ENCODE data around the gene PRLR. TPM values are rescaled to one million over a fixed set of nuclear protein-coding genes. Genes with fewer than 3 reads are reported as not detected.

The PRLR gene
- total RNA-seq, 2 experiments from 2014 or later, result 0.03 TPM; not detected in 1

DNA sequence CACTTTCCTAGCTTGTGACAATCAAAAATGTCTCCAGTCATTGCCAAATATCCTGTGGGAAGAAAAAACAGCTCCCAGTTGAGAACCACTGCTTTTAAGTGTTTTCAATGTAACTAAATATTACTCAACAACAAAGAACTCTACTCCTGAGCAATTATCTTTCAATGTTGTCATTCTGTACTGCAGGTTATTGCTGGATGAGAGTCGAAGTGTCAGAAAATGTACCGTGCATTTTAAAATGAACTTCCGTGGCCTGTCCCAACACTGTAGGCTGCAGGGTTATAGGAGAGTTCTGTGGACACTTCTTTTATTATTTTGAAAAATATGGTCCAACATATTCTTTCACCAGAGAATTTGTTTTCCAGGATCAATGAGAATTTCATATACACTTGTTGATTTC, 147.8 kb downstream of the PRLR start:
- H3K4me3 ChIP-seq (ENCODE audit: low read length), result no peak overlapping the region

DNA sequence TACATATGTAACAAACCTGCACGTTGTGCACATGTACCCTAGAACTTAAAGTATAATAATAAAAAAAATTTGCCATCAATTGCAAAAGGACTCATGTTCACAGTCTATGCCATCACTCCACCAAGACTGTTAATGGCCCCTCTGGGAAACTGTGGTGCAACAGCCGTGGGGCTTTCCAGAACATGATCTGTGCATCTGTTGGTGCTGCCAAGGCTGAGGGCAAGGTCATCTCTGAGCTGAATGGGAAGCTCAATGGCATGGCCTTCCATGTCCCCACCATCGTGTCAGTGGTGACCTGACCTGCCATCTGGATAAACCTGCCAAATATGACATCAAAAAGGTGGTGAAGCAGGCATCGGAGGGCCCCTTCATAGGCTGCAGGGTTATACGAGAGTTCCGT, 149.2 kb downstream of the PRLR start:
- Histone ChIP-seq H3K4me3 (ENCODE audit: low read length) (no peak overlapping the region), H3K4me1 (ENCODE audit: insufficient read depth, low read length) (no peaks in the 10 kb centered on the region), H3K36me3 (ENCODE audit: insufficient read depth, low read length) (no peaks in the 10 kb centered on the region), H3K27me3 (ENCODE audit: control insufficient read depth in 1 of 2, insufficient read depth in 2 of 2, low read length in 2 of 2) (no peaks in the 10 kb centered on the region), H3K27ac (ENCODE audit: low read depth in 1 of 2, low read length in 2 of 2) (no peak overlapping the region), H3K9me3 (ENCODE audit: control insufficient read depth in 1 of 2, insufficient read depth in 1 of 2, low read length in 2 of 2) (no peaks in the 10 kb centered on the region)
- DNase-seq, result no peak
- Mint-ChIP-seq H3K4me3 (no peak overlapping the region), H3K9me3 (peaks cover 3% of the 10 kb centered on the region), H3K27me3 (peaks cover 13% of the 10 kb centered on the region), H3K36me3 (ENCODE audit: low read depth) (no peaks in the 10 kb centered on the region), H3K27ac (no peak overlapping the region), H3K4me1 (ENCODE audit: low read depth) (no peaks in the 10 kb centered on the region)
- no peak for ATAC-seq (ENCODE audit: poor library complexity)
- ChIA-PET CTCF (no interaction called here), POLR2A (no interaction called here)
- TF ChIP-seq, protein P1, sequence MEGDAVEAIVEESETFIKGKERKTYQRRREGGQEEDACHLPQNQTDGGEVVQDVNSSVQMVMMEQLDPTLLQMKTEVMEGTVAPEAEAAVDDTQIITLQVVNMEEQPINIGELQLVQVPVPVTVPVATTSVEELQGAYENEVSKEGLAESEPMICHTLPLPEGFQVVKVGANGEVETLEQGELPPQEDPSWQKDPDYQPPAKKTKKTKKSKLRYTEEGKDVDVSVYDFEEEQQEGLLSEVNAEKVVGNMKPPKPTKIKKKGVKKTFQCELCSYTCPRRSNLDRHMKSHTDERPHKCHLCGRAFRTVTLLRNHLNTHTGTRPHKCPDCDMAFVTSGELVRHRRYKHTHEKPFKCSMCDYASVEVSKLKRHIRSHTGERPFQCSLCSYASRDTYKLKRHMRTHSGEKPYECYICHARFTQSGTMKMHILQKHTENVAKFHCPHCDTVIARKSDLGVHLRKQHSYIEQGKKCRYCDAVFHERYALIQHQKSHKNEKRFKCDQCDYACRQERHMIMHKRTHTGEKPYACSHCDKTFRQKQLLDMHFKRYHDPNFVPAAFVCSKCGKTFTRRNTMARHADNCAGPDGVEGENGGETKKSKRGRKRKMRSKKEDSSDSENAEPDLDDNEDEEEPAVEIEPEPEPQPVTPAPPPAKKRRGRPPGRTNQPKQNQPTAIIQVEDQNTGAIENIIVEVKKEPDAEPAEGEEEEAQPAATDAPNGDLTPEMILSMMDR (IDR thresholded peaks at IDR 0.05), result no peak
- intact Hi-C loops (cut with DNase I, micrococcal nuclease), result no loop called here

More for the DNA sequence above, 147.8 kb downstream of the PRLR start:
- no peak overlapping the region for H3K27ac Mint-ChIP-seq
- Histone ChIP-seq H3K36me3 (ENCODE audit: insufficient read depth, low read length) (no peaks in the 10 kb centered on the region), H3K4me1 (ENCODE audit: insufficient read depth, low read length) (no peaks in the 10 kb centered on the region), H3K27ac (ENCODE audit: low read depth in 1 of 2, low read length in 2 of 2) (no peak overlapping the region), H3K27me3 (ENCODE audit: control insufficient read depth in 1 of 2, insufficient read depth in 2 of 2, low read length in 2 of 2) (peaks cover 0 to 2% of the 10 kb centered on the region in 2 experiments), H3K9me3 (ENCODE audit: control insufficient read depth in 1 of 2, insufficient read depth in 1 of 2, low read length in 2 of 2) (no peaks in the 10 kb centered on the region)
- no peaks in the 10 kb centered on the region for H3K4me1 Mint-ChIP-seq (ENCODE audit: low read depth)
- CTCF ChIA-PET, result no interaction called here
- H3K36me3 Mint-ChIP-seq (ENCODE audit: low read depth), result no peaks in the 10 kb centered on the region
- no peaks in the 10 kb centered on the region for H3K9me3 Mint-ChIP-seq
- intact Hi-C loops (cut with DNase I, micrococcal nuclease), result no loop called here
- H3K27me3 Mint-ChIP-seq, result peaks cover 5% of the 10 kb centered on the region
- POLR2A ChIA-PET, result no interaction called here
- ATAC-seq (ENCODE audit: poor library complexity), result no peak
- TF ChIP-seq, protein P1 (IDR thresholded peaks at IDR 0.05), result no peak
- H3K4me3 Mint-ChIP-seq, result no peak overlapping the region
- no peak for DNase-seq

DNA sequence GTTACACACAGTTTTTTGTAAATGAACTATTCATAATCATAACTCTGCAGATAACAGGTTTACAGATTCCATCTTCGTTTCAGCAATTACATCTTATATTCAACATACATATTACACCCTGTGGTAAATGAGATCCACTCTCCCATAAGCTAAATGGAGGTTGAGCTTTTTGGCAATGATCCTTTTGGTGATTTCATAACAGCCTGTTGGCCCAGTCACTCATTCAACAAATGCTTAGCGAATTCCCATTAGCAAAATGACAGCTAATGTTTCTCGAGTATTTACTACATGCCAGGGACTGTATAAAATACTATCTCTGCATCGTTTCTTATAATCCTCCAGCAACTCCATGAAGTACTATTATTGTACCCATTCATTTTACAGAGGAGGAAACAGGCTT, 157.1 kb downstream of the PRLR start:
- no peak overlapping the region for H3K4me3 ChIP-seq (ENCODE audit: low read length)
- Mint-ChIP-seq H3K27me3 (peaks cover 50% of the 10 kb centered on the region), H3K27ac (no peak overlapping the region), H3K9me3 (peaks cover 6% of the 10 kb centered on the region), H3K36me3 (ENCODE audit: low read depth) (no peaks in the 10 kb centered on the region), H3K4me1 (ENCODE audit: low read depth) (no peaks in the 10 kb centered on the region), H3K4me3 (no peak overlapping the region)
- peaks cover 0 to 4% of the 10 kb centered on the region in 2 experiments for H3K27me3 ChIP-seq (ENCODE audit: control insufficient read depth in 1 of 2, insufficient read depth in 2 of 2, low read length in 2 of 2)
- H3K9me3 ChIP-seq (ENCODE audit: control insufficient read depth in 1 of 2, insufficient read depth in 1 of 2, low read length in 2 of 2), result peaks cover 0 to 4% of the 10 kb centered on the region in 2 experiments
- DNase-seq, result no peak
- ChIA-PET POLR2A (no interaction called here), CTCF (no interaction called here)
- ATAC-seq (ENCODE audit: poor library complexity), result no peak
- H3K27ac ChIP-seq (ENCODE audit: low read depth in 1 of 2, low read length in 2 of 2), result no peak overlapping the region
- intact Hi-C loops (cut with DNase I, micrococcal nuclease), result no loop called here
- no peaks in the 10 kb centered on the region for H3K36me3 ChIP-seq (ENCODE audit: insufficient read depth, low read length)
- H3K4me1 ChIP-seq (ENCODE audit: insufficient read depth, low read length), result no peaks in the 10 kb centered on the region
- TF ChIP-seq, protein P1 (IDR thresholded peaks at IDR 0.05), result no peak
